GM18502 (cell line): ENCODE results near the gene FAM131B.
A peak's percentile ranks its signal among the peaks of the same experiment; 100 is the strongest.

Source experiments
- ATAC-seq: cut with Tn5 transposase; IDR thresholded peaks from one replicate; pipeline ENCODE4 v1.9.1; 2021; ENCODE audit warnings: mild to moderate bottlenecking; ENCODE audit not compliant: unreplicated experiment, poor library complexity

Gene FAM131B

GRCh38 chr7:143361552-143362130 lies 872 bp downstream of the FAM131B start:
- no peak for ATAC-seq

GRCh38 chr7:143360788-143361551 lies 1.5 kb downstream of the FAM131B start:
- ATAC-seq: no peak

- ATAC-seq: no peak
Observed at GRCh38 chr7:143359771-143360353, 2.7 kb downstream of the FAM131B start.

GRCh38 chr7:143358626-143359025 lies 3.9 kb downstream of the FAM131B start:
- no peak for ATAC-seq

GRCh38 chr7:143356414-143357050 lies 6.0 kb downstream of the FAM131B start:
- no peak for ATAC-seq

DNA sequence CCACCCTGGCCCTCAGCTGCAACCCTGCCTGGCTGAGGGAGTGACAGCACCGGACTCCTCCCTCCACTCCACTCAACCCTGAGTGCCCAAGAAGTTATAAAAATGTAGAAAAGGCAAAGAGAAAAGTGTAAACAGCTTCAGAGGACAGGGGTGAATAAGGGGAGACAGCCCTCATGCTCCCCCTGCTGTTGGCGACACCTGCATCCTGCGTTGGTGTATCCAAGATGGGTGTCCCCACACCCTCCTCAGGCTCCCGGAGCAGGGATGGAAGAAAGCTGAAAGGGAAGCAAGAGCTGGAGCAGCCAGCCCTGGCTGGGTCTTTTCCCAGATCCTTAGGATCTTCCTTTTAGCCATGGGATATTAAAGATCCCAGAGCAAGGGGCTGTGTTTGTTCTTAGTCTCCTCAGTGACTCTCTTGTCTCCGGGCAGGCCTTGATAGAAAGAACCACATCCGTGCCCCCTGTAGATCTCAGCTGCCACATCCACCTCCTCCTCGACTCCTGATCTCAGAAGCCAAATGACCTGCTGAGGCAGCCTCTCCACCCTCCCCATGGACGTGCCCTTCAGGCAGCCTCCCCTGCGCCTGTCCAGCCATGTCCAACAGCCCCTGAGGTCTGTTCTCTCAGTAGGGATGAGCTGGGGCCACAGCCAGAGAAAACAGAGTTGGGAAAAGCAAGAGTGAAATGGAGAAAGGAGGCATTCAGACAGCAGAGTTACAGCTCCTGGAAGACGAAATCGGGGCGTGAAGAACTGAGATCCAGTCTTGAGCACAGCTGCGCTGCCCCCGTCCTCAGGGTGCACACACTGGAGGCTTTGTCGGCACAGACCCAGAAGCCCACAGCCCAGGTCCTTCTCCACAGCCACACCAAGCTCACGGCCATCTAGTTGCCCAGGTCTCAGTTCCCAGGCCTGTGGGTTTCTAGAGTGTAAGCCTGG lies 6.8 kb downstream of the FAM131B start:
- no peak for ATAC-seq

DNA sequence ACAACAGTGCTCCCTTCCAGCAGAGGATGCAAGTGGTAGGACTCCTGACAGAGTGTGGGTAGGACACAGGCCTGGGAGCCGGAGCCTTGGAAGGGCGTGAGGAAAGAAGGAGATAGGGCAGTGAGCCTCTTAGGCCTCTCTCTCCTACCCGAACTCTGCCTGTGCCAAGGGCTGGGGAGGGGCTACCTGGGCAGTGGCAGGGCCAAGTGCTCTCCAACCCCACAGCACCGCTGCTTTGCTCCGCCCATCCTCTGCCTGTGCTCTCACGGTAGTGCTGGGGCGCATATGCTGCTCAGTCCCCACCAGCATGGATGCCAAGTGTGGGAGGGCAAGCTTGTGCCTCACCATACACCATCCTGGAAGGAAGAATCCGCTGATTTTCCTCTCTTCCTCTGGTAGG lies 7.5 kb downstream of the FAM131B start:
- no peak for ATAC-seq

- ATAC-seq: no peak
Observed at GRCh38 chr7:143354376-143354775, 8.1 kb downstream of the FAM131B start.

DNA sequence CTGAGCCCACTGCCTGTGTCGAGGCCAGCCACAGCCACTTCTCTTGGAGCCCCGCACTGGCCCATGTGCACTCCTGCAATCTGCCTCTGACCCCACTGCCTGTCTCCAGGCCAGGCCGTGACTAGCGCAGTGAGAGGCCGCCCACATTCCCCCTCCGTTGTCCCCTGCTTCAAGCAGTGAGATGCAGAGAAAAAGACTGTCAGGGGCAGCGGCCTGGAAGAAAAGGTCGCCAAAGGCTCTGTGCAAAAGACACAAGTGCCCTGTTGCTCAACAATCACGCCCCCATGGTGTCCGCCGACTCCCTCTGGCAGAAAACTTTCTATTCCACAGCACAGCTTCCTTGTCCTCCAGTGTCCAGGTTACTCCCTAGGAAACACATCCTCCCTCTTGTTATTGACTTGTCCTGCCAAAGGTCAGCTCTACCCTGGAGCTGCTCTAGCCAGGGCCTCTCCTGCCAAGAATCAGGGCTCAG lies 9.9 kb downstream of the FAM131B start:
- ATAC-seq: no peak

- ATAC-seq: no peak
Observed at GRCh38 chr7:143351574-143351973, 10.9 kb downstream of the FAM131B start.

DNA sequence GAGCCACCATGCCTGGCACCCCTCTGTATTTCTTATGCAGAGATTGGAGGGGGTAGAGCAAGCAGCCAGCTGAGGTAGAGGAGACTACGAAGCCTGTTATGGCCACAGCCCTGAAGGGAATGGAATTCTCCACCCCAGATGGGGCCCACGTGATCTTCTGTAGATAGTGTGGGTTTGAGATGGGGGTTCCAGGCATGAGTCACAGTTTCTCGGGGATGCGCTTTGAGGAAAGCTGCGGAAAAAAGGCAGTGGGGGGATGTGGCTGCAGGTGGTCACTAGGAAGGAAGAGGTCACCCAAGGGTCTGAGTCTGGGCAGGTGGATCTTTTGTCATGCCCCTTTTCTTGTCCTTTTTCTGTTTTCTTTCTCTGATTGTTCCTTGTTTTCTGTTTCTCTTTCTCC lies 11.5 kb downstream of the FAM131B start:
- ATAC-seq: no peak

DNA sequence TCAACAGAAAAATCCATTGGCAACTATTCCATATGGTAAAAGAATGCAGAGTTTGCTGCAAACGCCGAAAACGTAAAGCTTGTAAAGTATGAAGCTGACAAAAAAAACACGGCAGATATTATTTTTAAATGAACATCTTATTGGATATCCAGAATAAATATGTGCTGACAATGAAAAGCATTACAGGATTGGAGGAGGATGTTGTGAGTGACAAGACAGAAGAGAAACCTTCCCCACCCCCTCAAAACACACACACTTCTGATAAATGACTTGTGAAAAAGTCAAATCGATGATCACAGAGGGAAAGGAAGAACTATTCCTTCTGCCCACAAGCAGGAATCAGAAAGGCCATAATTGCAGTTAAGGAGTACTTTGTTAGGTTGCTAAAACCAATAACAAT lies 14.6 kb downstream of the FAM131B start:
- no peak for ATAC-seq

DNA sequence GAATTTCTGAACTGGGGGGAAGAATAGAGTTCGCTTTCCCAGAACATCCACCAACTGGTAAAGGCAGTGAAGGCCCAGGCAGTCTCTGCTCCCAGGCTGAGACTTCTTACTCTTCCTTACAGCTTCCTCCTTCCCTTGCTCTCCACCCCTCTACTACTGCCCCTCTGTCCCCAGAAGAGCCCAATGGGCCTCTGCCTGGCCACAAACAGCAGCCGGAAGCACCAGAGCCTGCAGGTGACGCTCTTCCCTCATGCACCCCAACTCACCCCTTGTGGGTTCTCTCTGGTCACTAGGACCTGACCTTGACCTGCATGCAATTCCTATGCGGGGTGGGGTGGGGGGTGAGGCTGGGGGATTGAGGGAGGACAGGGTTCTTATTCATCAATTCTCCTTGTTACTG lies 16.5 kb downstream of the FAM131B start:
- ATAC-seq: no peak

DNA sequence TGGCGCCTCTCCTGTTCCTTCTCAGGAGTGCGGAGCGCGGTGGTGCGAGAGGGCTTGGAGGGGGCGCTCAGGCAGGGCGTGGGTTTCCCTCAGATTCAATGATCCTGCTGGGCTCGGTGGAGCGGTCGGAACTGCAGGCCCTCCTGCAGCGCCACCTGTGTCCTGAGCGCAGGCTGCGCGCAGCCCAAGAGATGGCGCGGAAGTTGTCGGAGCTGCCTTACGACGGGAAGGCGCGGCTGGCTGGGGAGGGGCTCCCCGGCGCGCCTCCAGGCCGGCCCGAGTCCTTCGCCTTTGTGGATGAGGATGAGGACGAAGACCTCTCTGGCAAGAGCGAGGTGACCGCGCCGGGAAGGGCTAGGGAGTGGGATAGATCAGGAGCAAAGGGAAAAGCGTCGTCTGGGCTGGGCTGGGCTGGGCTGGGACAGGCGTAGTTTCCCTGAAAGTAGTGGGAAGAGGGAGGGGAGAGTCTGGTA lies 17.0 kb downstream of the FAM131B start:
- ATAC-seq: peak; percentile 90

DNA sequence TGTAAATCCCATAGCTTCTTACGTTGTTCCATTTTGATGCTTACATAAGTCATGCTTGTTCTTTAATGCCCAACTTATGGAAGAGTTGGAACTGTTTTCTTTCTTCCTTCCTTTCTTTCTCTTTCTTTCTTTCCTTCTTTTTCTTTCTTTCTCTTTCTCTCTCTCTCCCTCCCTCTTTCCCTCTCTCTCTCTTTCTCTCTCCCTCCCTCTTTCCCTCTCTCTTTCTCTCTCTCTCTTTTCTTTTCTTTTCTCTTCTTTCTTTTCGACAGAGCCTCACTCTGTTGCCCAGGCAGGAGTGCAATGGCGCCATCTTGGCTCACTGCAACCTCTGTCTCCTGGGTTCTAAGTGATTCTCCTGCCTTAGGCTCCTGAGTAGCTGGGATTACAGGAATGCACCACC lies 18.9 kb downstream of the FAM131B start:
- no peak for ATAC-seq

GRCh38 chr7:143341842-143342241 lies 20.7 kb downstream of the FAM131B start:
- no peak for ATAC-seq

DNA sequence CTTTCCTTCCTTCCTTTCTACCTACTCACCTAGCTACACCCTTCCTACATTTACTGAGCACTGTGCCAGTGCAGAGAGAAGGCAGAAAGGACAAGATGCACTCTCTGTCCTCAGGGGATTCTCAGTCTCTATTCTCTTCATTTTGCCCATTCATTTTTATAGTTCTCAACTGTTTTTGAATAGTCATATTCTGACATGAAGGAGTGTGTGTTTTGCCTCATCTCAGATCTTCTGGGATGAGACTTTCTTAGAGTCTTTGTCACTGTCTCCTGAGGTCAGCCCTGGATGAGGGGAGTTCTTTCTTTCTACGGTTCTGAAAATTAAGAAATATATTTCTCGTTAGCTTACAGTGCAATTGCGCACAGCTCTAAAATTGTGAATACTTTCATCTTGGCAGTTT lies 25.3 kb downstream of the FAM131B start:
- ATAC-seq: no peak

GRCh38 chr7:143334244-143334643 lies 28.3 kb downstream of the FAM131B start:
- ATAC-seq: no peak

DNA sequence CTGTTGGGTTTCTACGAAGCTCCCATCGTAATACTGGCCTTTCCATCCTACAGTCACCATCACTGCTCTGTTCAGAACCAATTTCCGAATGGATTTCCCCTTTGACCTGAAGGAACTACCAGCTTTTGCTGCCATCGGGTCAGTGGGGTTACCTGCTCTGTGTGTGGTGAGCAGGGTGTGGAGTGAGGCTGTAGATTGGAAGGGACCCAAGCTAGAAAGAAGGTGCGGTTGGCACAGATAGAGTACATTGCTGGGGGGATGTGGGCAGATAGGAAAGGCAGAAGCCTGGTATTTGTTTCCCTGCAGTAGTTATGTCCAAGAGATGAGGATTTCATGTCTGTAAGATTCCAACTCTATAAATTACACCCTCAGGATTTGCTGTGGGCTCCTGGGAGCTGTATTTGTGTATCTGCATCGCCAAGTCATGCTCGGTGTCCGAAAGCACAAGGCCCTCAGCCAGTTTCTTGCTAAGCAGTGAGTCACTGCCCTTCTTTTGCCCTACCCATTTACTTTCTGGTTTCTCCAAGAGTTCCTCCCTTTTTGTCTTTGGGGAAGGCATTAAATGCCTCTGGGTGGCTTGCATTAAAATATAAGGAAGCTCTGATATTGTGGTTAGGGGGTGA lies 31.2 kb downstream of the FAM131B start:
- ATAC-seq: no peak
